ENCODE results near the gene PCSK5.

The PCSK5 gene

GRCh38 chr9:75847085-75847484 lies 43.4 kb upstream of the PCSK5 start:
- no peaks in the 10 kb centered on the region for H3K9me2 ChIP-seq (replicated peaks; ENCODE audit: insufficient read depth, low read length)
- no peaks in the 10 kb centered on the region for H3K79me2 ChIP-seq (ENCODE audit: insufficient read depth, low read length)
- no peak overlapping the region for H3K27ac ChIP-seq (ENCODE audit: low read depth, low read length)
- H4K20me1 ChIP-seq (ENCODE audit: low read depth, low read length), result no peaks in the 10 kb centered on the region
- H3F3A ChIP-seq (ENCODE audit: insufficient read depth), result no peaks in the 10 kb centered on the region
- no peak overlapping the region for H3K4me3 ChIP-seq (ENCODE audit: insufficient read depth, low read length, poor library complexity, severe bottlenecking)
- no peaks in the 10 kb centered on the region for H3K36me3 ChIP-seq (ENCODE audit: low read length)
- no peaks in the 10 kb centered on the region for H3K9me3 ChIP-seq (ENCODE audit: insufficient read depth, low read length)
- H2AFZ ChIP-seq (ENCODE audit: low read depth, low read length, severe bottlenecking), result no peak overlapping the region
- H3K27me3 ChIP-seq (ENCODE audit: low read length), result no peaks in the 10 kb centered on the region
- H3K4me2 ChIP-seq (ENCODE audit: low read depth, low read length, poor library complexity, severe bottlenecking), result no peak overlapping the region
- TF ChIP-seq CTCF (IDR thresholded peaks at IDR 0.05; ENCODE audit: insufficient read depth, low read length, poor library complexity, severe bottlenecking) (no peak), EZH2phosphoT487 (conservative IDR thresholded peaks at IDR 0.05; ENCODE audit: low read length) (no peak)
- no peak overlapping the region for H3K9ac ChIP-seq (ENCODE audit: low read length)

- Histone ChIP-seq H3K79me2 (ENCODE audit: insufficient read depth, low read length) (no peaks in the 10 kb centered on the region), H3F3A (ENCODE audit: insufficient read depth) (no peaks in the 10 kb centered on the region), H3K4me2 (ENCODE audit: low read depth, low read length, poor library complexity, severe bottlenecking) (no peak overlapping the region), H3K27ac (ENCODE audit: low read depth, low read length) (no peak overlapping the region), H4K20me1 (ENCODE audit: low read depth, low read length) (no peaks in the 10 kb centered on the region), H3K36me3 (ENCODE audit: low read length) (no peaks in the 10 kb centered on the region), H3K9me2 (replicated peaks; ENCODE audit: insufficient read depth, low read length) (no peaks in the 10 kb centered on the region), H3K27me3 (ENCODE audit: low read length) (no peaks in the 10 kb centered on the region), H3K9me3 (ENCODE audit: insufficient read depth, low read length) (no peaks in the 10 kb centered on the region), H3K9ac (ENCODE audit: low read length) (no peak overlapping the region), H2AFZ (ENCODE audit: low read depth, low read length, severe bottlenecking) (no peak overlapping the region), H3K4me3 (ENCODE audit: insufficient read depth, low read length, poor library complexity, severe bottlenecking) (no peak overlapping the region)
- TF ChIP-seq EZH2phosphoT487 (conservative IDR thresholded peaks at IDR 0.05; ENCODE audit: low read length) (no peak), CTCF (IDR thresholded peaks at IDR 0.05; ENCODE audit: insufficient read depth, low read length, poor library complexity, severe bottlenecking) (no peak)
Measured at GRCh38 chr9:75850459-75851200, 39.8 kb upstream of the PCSK5 start.

- no peaks in the 10 kb centered on the region for H3K27me3 ChIP-seq (ENCODE audit: low read length)
- no peak overlapping the region for H3K9ac ChIP-seq (ENCODE audit: low read length)
- no peak overlapping the region for H3K4me3 ChIP-seq (ENCODE audit: insufficient read depth, low read length, poor library complexity, severe bottlenecking)
- no peaks in the 10 kb centered on the region for H3K9me2 ChIP-seq (replicated peaks; ENCODE audit: insufficient read depth, low read length)
- H3K4me2 ChIP-seq (ENCODE audit: low read depth, low read length, poor library complexity, severe bottlenecking), result no peak overlapping the region
- H3K36me3 ChIP-seq (ENCODE audit: low read length), result no peaks in the 10 kb centered on the region
- no peaks in the 10 kb centered on the region for H3K9me3 ChIP-seq (ENCODE audit: insufficient read depth, low read length)
- H4K20me1 ChIP-seq (ENCODE audit: low read depth, low read length), result no peaks in the 10 kb centered on the region
- H3K79me2 ChIP-seq (ENCODE audit: insufficient read depth, low read length), result no peaks in the 10 kb centered on the region
- no peak overlapping the region for H2AFZ ChIP-seq (ENCODE audit: low read depth, low read length, severe bottlenecking)
- no peak overlapping the region for H3K27ac ChIP-seq (ENCODE audit: low read depth, low read length)
- TF ChIP-seq CTCF (IDR thresholded peaks at IDR 0.05; ENCODE audit: insufficient read depth, low read length, poor library complexity, severe bottlenecking) (no peak), EZH2phosphoT487 (conservative IDR thresholded peaks at IDR 0.05; ENCODE audit: low read length) (no peak)
- no peaks in the 10 kb centered on the region for H3F3A ChIP-seq (ENCODE audit: insufficient read depth)
Measured at GRCh38 chr9:75851917-75852316, 38.6 kb upstream of the PCSK5 start.
